ENCODE data around the gene INAFM2.

INAFM2 gene

DNA sequence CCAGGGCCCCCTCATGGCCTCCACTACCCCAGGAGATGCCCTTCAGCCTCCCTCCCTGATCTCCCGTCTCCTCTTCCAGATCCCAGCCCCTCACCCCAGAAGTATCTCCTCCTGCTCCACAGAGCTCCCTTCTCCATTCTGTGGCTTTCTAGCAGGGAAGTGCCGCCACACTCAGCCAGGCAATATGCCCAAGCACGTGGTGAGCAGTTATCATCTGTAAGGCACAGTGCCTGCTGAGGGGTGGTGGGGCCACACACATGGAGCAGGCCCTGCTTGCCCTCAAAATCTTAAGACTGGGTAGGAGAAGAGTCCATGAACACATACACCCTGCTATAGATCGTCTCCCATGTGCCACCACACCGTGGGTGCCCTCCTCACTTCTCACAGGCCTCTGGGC is 25.0 kb downstream of the INAFM2 start:
- ChIA-PET CTCF (interaction anchor here (0.6 to 1.1 kb wide), 2 partner anchors 27 to 73 kb away, joined by 4 to 5 read pairs; no protein-coding TSS in a partner anchor), POLR2A (ENCODE audit: low non-redundant PET) (no interaction called here)
- peak overlapping the region; percentile 91 for H3K27ac ChIP-seq
- no peak for DNase-seq (ENCODE audit: low spot score)
- TF ChIP-seq, protein P1, sequence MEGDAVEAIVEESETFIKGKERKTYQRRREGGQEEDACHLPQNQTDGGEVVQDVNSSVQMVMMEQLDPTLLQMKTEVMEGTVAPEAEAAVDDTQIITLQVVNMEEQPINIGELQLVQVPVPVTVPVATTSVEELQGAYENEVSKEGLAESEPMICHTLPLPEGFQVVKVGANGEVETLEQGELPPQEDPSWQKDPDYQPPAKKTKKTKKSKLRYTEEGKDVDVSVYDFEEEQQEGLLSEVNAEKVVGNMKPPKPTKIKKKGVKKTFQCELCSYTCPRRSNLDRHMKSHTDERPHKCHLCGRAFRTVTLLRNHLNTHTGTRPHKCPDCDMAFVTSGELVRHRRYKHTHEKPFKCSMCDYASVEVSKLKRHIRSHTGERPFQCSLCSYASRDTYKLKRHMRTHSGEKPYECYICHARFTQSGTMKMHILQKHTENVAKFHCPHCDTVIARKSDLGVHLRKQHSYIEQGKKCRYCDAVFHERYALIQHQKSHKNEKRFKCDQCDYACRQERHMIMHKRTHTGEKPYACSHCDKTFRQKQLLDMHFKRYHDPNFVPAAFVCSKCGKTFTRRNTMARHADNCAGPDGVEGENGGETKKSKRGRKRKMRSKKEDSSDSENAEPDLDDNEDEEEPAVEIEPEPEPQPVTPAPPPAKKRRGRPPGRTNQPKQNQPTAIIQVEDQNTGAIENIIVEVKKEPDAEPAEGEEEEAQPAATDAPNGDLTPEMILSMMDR (conservative IDR thresholded peaks at IDR 0.05; ENCODE audit: low read depth), result no peak

DNA sequence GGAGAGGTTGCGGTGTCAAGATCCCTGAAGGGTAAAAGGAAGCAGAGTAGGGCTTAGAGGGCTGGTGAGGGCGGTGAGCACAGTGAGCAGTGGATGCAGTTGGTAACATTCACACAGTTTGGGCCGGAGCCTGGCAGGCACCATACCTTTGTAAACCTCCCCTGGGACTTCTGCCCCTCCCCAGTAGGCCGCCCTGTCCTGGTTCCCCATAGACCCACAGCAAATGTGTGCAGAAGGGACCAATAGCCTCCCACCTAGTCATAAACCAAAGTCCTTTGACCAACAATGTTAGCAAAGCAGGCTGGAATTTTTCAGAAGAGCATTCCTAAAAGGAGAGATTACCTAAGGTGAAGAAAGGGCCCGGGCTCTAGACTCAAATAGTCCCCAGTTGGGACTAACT is 25.7 kb downstream of the INAFM2 start:
- TF ChIP-seq, protein P1 (conservative IDR thresholded peaks at IDR 0.05; ENCODE audit: low read depth), result no peak
- ChIA-PET CTCF (interaction anchor here (1.1 kb wide), 1 partner anchor 73 kb away, joined by 5 read pairs; no protein-coding TSS in a partner anchor), POLR2A (ENCODE audit: low non-redundant PET) (no interaction called here)
- DNase-seq (ENCODE audit: low spot score), result no peak
- peak overlapping the region; percentile 91 for H3K27ac ChIP-seq

DNA sequence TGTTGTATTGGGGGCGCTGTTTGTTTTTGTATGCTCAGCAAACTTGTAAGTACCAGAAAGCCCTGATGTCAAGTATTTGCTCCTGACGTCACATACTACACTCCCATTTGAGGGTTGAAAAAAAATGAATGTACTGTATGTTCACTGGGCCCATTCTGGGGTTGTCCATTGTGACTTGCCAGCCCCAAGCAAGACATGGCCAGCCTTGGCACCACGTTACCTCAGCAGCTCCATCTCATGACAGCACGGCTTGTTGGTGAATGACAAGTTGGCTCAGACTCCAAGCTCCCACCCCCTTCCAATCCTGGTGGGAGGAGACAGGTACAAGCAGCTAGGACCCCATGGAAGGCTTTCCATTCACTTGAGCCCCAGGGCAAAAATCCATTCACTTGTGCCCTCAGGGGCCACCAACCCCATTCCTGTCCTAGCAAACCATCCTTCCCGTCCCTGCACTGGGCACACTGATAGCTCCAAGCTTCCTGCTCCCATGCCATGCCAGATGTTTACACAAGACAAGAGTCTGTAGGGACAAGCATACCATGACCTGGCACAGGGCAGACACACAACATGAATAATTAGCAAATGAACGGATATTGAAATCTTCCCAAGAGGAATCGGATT is 28.9 kb downstream of the INAFM2 start:
- TF ChIP-seq, protein P1 (conservative IDR thresholded peaks at IDR 0.05; ENCODE audit: low read depth), result no peak
- CTCF ChIA-PET, result interaction anchor here (1.5 kb wide), 1 partner anchor 8 kb away, joined by 7 read pairs; no protein-coding TSS in a partner anchor
- no peak overlapping the region for H3K27ac ChIP-seq
- DNase-seq (ENCODE audit: low spot score), result no peak
- POLR2A ChIA-PET (ENCODE audit: low non-redundant PET), result no interaction called here

DNA sequence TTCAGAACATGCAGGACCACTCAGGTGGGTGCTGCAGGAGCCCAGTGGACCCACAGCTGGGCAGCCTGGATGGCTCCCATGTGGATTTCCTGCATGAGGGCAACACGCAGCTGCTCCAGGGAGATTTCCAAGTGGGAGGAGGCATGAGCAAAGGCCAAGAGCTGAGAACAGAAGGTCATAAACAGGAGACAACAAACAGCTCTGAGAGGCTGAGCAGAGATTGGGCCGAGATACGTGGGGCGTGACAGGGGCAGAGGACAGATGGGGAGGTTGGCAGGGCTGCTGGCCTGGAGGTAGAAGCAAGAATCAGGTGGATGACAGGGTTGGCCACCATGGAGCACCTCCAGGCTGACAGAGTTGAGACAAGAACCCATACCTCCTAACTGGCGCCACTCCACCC is 30.2 kb downstream of the INAFM2 start:
- TF ChIP-seq, protein P1 (conservative IDR thresholded peaks at IDR 0.05; ENCODE audit: low read depth), result no peak
- ChIA-PET POLR2A (ENCODE audit: low non-redundant PET) (no interaction called here), CTCF (interaction anchor here (1.0 to 1.5 kb wide), 2 partner anchors 9 to 15 kb away, joined by 4 to 7 read pairs; no protein-coding TSS in a partner anchor)
- H3K27ac ChIP-seq, result no peak overlapping the region
- DNase-seq (ENCODE audit: low spot score), result no peak

DNA sequence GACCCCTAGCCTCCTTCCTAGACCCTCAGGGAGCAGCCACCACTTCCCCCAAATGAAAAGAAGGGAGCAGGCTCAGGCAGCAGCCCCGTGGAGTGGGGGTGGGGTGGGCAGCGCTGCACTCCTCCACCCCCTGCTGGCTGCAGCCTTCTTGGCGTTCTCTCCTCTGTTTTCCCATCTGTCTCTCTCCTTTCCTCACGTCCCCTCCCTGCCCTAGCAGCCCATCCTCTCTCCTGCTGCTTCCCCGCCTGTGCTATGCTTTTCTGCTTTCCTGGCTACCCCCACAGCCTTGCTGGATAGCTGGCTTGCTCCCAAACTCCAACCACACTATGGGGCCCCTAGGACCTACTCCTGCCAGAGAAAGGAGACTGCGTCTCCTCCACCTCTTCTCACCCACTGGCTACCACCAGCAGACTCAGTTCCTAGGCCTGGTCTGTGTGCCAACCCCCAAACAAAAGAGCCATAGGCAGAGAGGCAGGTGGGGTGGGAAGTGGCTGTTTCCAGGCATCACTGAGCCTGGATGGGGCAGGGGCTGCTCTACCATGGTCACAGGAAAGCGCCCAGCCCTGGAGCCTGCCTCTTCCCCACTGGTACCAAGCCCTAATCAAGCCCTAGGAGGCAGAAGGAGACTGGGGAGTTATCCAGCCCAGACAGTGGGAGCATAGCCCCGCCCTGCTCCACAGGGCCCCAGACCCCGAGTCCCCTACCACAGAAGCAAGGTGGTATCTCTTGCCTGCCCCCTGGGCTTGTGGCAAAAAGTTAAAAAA is 31.1 kb downstream of the INAFM2 start:
- no peak for DNase-seq (ENCODE audit: low spot score)
- no peak overlapping the region for H3K27ac ChIP-seq
- POLR2A ChIA-PET (ENCODE audit: low non-redundant PET), result no interaction called here
- TF ChIP-seq, protein P1 (conservative IDR thresholded peaks at IDR 0.05; ENCODE audit: low read depth), result no peak
- CTCF ChIA-PET, result interaction anchor here (0.7 to 1.6 kb wide), 3 partner anchors 13 to 33 kb away, joined by 4 to 10 read pairs (median 6); no protein-coding TSS in a partner anchor

DNA sequence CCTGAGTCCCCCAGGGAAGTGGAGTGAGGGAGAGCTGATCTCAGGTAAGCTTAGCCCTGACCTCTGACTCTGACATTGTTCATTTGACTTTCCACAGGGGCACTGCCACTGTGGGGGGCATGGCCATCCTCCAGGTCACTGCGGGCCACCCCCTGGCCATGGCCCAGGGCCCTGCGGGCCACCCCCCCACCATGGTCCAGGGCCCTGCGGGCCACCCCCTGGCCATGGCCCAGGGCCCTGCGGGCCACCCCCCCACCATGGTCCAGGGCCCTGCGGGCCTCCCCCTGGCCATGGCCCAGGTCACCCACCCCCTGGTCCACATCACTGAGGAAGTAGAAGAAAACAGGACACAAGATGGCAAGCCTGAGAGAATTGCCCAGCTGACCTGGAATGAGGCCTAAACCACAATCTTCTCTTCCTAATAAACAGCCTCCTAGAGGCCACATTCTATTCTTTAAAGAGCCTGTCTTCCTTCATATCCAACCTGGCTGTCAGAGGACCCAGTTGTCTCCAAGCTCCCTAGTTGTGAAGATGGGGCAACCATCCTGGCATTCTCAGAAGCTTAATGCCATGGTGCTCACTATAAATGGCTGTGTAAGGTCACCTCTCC is 32.6 kb downstream of the INAFM2 start:
- TF ChIP-seq, protein P1 (conservative IDR thresholded peaks at IDR 0.05; ENCODE audit: low read depth), result no peak
- no peak for DNase-seq (ENCODE audit: low spot score)
- H3K27ac ChIP-seq, result no peak overlapping the region
- ChIA-PET POLR2A (ENCODE audit: low non-redundant PET) (no interaction called here), CTCF (interaction anchor here (0.8 to 1.6 kb wide), 4 partner anchors 11 to 77 kb away, joined by 4 to 10 read pairs (median 8); no protein-coding TSS in a partner anchor)

All from RWPE1 (cell line).